ENCODE measurements around the gene DCN.
A peak's percentile ranks its signal among the peaks of the same experiment; 100 is the strongest.

The DCN gene

DNA sequence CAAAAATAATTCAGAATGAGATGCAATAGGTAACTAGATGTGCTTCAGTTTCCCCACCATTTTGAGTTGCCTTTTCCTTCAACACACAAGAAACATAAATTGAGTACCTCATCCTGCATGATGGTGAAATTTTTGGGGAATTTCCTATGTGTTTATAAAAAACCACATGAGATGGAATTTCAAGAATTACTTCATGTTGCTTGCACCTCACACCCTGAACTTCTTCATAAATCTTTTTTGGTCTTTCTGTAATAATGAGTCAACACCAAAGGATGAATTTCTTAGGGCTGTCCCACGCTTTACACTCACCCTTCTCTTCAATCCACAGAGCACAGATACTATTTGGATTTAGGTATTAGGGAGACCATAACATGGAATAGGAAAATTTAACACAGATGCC, 48.7 kb downstream of the DCN start:
- DNase-seq, result no peak

GRCh38 chr12:91129662-91130362, 52.8 kb downstream of the DCN start:
- DNase-seq, result no peak

DNA sequence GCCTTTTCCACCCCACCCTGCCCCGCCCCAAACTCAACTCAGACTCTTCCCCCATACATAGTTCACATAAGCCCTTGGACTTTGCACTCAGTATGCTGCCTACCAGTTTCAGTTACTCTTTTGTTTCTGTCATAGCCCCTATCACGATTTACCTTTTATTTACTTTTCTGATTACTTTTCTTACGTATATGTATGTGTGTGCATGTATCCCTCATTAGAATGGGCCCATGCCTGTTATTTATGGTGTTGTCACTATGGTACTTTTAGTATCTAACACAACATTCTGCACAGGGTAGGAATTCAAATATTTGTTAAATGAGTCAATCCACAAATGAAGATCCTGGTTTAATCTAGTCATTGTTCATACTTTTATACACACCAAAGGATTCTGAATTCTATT, 54.9 kb downstream of the DCN start:
- no peak for DNase-seq

- no peak for DNase-seq
Observed at GRCh38 chr12:91127306-91127705, 55.3 kb downstream of the DCN start.

DNA sequence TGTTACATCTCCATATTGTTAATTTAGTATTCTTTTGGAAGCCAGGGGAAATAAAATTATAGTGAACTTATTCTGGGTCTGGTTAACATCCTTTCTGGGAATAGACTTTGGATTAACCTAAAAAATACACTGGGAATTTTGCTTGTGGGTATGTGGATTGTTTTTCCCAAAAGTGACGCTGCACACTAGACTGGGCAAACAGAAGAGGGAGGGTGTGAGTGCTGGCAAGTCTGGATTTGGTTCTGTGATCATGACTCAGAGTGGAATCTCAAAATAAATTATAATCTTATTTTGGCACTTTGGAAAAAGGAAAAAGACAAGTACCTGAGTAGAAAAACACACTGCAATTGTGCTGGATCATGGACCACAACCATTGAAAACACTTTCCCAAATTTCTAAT, 56.1 kb downstream of the DCN start:
- DNase-seq, result no peak

DNA sequence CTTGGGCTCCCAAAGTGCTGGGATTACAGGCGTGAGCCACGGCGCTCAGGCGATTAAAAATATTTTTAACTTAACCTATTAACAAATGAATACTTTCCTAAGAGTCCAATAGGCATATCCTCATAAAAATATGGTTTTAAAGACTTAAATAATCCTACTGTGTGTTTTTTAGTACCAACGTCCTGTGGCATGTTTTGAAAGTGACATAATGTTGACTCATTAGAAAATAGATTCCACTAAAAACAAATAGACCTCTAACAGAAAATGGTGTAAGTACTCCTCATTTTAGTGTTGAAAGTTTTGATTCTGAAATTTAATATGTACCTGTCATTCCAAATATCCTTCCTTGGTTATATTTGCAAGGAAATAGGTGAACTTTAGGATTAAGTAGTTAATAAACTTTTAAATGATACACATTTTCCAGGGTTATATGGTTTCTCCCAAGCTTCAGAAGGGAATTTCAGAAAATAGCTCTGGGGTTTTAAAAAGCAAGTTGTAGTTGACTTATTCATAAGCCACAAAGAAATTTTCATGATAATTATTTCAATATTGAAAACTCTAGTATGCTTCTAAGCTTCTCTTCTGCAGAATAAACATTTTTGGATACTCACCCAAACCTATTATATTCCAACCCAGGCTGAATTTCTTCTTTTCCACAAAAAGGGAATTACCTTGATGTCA, 59.2 kb downstream of the DCN start:
- DNase-seq, result no peak

DNA sequence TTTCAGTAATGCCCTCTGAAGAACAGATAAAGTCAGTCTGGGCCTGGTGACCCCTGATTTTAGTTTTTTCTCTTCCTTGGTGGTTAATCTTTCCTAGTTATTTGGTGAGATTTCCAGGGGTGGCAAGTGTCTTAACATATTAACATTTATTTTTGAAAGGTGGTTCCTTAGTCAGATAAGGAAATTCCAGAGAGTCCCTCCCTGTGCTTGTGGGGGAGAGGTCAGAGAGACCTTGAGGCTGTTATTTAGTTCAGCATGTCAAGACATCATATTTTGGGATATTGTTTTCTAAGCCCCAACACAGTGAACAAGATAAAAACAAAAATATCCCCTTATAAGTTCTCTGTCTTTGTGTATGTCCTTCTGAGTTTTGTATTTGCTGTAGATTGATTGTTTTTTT, 61.8 kb downstream of the DCN start:
- DNase-seq, result no peak

DNA sequence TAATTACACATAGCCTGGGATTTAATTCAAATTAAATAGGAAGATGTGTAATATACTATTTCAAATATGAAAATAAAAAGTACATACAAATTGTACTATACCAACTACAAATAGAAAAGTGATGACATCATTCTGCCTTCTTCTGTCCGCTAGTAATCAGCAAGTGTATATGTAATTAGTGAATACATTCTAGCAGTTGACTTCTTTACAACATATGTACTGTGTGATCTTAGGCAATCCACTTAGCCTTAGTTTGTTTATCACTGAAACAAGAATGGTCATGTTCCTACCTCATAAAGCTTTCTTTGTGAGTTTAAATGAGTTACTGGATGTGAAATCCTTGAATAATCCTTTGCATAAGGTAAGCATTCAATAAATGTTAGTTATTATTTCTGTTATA, 63.5 kb downstream of the DCN start:
- DNase-seq, result no peak

- DNase-seq, result no peak
Observed at GRCh38 chr12:91113621-91114020, 69.0 kb downstream of the DCN start.

DNA sequence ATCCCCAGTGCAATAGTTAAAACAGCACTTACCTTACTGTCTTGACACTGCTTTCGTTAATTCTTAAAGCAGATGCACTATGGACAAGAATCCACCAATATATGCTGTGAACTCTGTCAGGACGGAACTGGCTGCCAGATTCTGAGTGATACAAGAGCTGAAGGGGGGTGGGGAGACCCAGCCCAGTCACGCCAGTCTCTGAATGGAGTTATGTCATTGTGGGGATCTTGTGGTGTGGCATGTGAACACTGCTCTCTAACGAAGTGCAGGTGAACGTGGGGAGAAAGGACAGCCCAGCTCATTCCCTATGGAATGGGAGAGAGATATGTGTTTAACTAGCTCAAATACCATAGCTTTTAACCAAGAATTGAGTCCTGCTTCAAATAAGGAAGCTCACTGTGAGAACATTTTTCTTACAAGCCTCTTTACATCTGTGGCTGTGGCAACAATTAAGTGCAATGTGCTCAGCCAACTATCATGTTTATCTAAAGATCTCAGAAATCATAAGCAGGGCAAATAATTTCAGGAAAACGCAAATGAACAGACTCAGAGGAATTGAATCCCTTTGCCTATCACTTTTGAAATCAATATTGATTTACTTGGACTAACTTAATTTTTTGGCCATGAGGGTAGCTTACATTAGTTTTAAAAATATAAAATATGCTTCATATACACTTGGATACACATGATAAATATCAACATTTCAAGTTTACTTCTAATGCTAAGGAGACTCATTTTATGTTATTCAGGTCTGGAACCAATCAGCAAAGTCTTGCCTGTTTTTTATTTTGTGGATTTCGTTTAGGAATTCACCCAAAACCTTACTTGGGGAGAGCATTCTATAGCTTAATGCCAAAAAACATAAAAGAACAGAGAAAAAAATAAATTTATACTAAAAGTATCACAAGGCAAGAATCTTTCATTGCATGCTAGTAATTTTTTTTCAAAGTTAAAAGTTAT, 71.0 kb downstream of the DCN start, which contains the start of gene LUM:
Gene LUM, minus strand, starts transcription at position 129 of the 960 bp plus-strand sequence. CDS start 2,515 bp downstream, outside the sequence.
- no peak for DNase-seq

- no peak for DNase-seq
Observed at GRCh38 chr12:91110311-91110924, 72.2 kb downstream of the DCN start.

- no peak for DNase-seq
Observed at GRCh38 chr12:91109581-91110310, 72.9 kb downstream of the DCN start.

GRCh38 chr12:91109148-91109564, 73.5 kb downstream of the DCN start:
- DNase-seq, result peak; percentile 24

GRCh38 chr12:91108196-91108755, 74.3 kb downstream of the DCN start:
- no peak for DNase-seq

DNA sequence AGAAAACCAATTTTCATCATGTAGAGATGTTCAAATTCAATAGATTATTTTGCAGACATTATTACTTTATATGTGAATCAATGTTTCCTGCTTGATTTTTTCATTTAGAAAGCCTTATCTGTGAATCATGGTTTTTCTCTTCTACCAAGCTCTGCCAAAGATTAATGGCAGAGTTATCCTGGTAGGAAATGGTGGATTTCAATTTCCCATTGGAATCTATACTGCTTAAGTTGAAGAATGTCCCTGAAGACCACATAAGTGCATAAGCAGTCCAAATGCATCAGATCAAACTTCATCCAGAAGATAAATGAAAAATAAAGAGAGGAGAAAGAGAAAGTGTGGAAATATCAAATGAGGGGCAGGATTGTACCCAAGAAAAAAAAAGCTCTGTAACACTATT, 76.3 kb downstream of the DCN start:
- DNase-seq, result no peak

DNA sequence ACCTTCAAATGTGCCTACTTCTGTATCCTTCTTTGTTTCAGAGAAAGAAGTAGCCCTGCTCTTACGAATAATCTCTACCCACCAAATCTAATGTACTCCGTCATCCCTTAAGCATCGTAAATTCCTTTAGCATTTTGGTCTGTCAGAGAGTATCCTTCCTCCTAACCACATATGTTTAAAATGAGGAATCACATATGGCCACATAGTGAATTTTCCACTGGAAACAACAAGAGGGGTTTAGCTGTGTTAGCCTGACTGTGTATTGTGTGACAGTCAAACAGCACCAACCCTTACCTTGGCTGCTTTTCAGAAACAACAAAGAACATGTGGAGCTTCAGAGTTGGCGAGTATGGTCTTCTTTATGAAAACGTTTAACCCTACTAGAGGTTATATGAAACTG, 76.8 kb downstream of the DCN start:
- no peak for DNase-seq

DNA sequence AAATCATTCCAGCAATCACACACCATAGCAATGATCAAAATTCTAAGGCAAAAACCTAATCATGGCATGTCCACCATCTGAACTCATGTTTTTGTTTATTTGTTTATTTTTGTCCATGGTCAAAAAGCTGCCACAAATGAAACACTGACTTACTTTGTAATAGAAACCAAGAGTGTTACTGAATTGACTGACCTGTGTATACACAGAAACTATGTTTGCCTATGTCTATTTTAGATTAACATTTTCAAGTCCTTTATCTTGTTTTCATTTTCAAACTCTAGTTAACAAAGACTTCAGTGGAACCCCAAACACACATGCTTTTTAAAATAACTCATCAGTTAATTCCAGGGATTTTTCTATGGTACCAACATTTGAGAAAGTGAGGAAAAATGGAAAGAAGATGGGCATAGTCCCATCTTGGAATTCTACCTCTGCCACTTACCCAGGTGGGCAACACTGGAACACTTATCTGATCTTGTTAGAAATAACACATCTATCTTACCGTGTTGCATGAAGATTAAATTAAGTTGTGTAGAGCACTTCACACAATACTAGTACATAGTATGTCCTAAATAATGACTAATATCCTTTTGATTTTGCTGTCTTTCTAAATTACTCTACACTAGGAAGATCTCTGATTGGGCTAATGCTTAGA, 77.7 kb downstream of the DCN start:
- DNase-seq, result no peak

- DNase-seq, result no peak
Observed at GRCh38 chr12:91103624-91104023, 79.0 kb downstream of the DCN start.

- no peak for DNase-seq
Observed at GRCh38 chr12:91103101-91103500, 79.5 kb downstream of the DCN start.

DNA sequence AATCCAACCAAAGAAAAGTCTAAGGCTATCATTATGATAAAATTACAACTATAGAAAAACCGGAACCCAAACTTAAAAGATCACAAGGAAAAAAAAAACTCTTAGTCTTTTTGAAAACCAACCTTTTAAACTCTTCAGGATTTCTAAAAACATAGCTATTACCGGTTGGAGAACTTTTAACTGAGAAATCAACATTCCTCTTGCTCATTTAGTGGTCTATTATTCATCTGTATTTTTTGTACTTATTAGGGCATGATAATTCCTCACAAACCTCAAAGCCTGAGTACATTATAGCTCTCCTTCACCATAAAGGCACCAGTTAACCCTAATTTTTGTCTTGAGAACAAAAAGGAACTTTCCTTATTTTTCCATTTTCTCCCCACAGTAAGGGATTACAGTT, 81.7 kb downstream of the DCN start:
- no peak for DNase-seq

DNA sequence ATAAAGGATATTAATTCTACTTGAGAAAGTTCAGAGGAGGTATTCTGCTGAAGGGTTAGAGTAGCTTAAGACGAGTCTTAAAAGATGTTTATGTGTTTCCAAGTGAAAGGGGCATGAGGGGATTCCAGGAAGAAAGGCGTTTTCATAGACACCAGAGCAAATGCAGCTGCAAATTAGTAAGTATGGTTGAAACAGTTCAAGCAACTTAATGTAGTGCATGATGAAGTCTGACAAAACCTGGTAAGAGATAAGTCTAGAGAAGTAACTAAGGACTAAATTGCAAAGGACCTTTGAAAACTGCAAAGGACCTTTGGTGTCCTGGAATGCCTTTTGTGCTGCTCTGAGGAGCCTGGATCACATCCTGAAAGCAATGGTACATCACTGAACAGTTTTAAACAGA, 82.8 kb downstream of the DCN start:
- DNase-seq, result no peak
